Loucy (cell line): ENCODE measurements around the gene SPATA2L.
A peak's percentile ranks its signal among the peaks of the same experiment; 100 is the strongest.
"Not testable (repeated sequence)": the region's sequence is repeated elsewhere in the genome, so short reads cannot be mapped to it uniquely, and the experiment has no call there.

Experiments used
- H2AFZ ChIP-seq: fragments of 200-600 bp; sonication (generic); 2 replicates; pipeline ENCODE4 v1.6.0; 2016; ENCODE audit warnings: antibody characterized with exemption, mild to moderate bottlenecking, low read length, moderate library complexity
- H3F3A ChIP-seq: fragments of 200-600 bp; 2 replicates; pipeline ENCODE4 v1.6.0; 2016; ENCODE audit warnings: antibody characterized with exemption, low read depth, mild to moderate bottlenecking
- H3K27me3 ChIP-seq: fragments of 200-600 bp; sonication (generic); 2 replicates; pipeline ENCODE4 v1.6.1; 2014; ENCODE audit warnings: low read length, mild to moderate bottlenecking; ENCODE audit not compliant: insufficient read depth, poor library complexity, severe bottlenecking
- H3K36me3 ChIP-seq: fragments of 200-600 bp; sonication (generic); 2 replicates; pipeline ENCODE4 v1.6.1; 2016; ENCODE audit warnings: low read length; ENCODE audit not compliant: insufficient read depth
- H3K4me1 ChIP-seq: fragments of 200-600 bp; sonication (generic); 2 replicates; pipeline ENCODE4 v1.5.1; 2014; ENCODE audit warnings: low read length, mild to moderate bottlenecking; ENCODE audit not compliant: insufficient read depth, poor library complexity, severe bottlenecking
- H3K4me2 ChIP-seq: fragments of 200-600 bp; sonication (generic); 2 replicates; pipeline ENCODE4 v1.6.0; 2014; ENCODE audit warnings: antibody characterized with exemption, low read length, low read depth, mild to moderate bottlenecking; ENCODE audit not compliant: poor library complexity, severe bottlenecking
- H3K4me3 ChIP-seq: fragments of 200-600 bp; sonication (generic); 2 replicates; pipeline ENCODE4 v1.5.1; 2014; ENCODE audit warnings: low read length, mild to moderate bottlenecking, mixed read lengths; ENCODE audit not compliant: poor library complexity, severe bottlenecking
- H3K79me2 ChIP-seq: fragments of 200-600 bp; sonication (generic); 2 replicates; pipeline ENCODE4 v1.6.1; 2014; ENCODE audit warnings: low read length; ENCODE audit not compliant: insufficient read depth
- H3K9ac ChIP-seq: fragments of 200-600 bp; sonication (generic); 2 replicates; pipeline ENCODE4 v1.6.0; 2014; ENCODE audit warnings: mild to moderate bottlenecking, low read depth, low read length, moderate library complexity; ENCODE audit not compliant: poor library complexity, severe bottlenecking
- H3K9me2 ChIP-seq: fragments of 200-600 bp; sonication (generic); replicated peaks from 2 replicates; pipeline ENCODE4 v1.6.1; 2016; ENCODE audit warnings: low read depth, low read length, mixed read lengths
- H3K9me3 ChIP-seq: fragments of 200-600 bp; sonication (generic); 2 replicates; pipeline ENCODE4 v1.6.1; 2014; ENCODE audit warnings: mild to moderate bottlenecking, antibody characterized with exemption, low read length, low read depth; ENCODE audit not compliant: insufficient read depth
- H4K20me1 ChIP-seq: fragments of 200-600 bp; sonication (generic); 2 replicates; pipeline ENCODE4 v1.6.0; 2014; ENCODE audit warnings: antibody characterized with exemption, low read length, mild to moderate bottlenecking; ENCODE audit not compliant: insufficient read depth, poor library complexity, severe bottlenecking
- EZH2phosphoT487 ChIP-seq: fragments of 200-600 bp; IDR thresholded peaks from 2 replicates; pipeline ENCODE4 v1.6.1; 2018; ENCODE audit warnings: antibody characterized with exemption, mild to moderate bottlenecking, moderate library complexity, borderline replicate concordance
- TF ChIP-seq, protein P1 (sequence below): fragments of 200-600 bp; sonication (generic); conservative IDR thresholded peaks from 2 replicates; pipeline ENCODE4 v1.5.1; 2014; ENCODE audit warnings: mild to moderate bottlenecking, antibody characterized with exemption, low read length

Gene SPATA2L

DNA sequence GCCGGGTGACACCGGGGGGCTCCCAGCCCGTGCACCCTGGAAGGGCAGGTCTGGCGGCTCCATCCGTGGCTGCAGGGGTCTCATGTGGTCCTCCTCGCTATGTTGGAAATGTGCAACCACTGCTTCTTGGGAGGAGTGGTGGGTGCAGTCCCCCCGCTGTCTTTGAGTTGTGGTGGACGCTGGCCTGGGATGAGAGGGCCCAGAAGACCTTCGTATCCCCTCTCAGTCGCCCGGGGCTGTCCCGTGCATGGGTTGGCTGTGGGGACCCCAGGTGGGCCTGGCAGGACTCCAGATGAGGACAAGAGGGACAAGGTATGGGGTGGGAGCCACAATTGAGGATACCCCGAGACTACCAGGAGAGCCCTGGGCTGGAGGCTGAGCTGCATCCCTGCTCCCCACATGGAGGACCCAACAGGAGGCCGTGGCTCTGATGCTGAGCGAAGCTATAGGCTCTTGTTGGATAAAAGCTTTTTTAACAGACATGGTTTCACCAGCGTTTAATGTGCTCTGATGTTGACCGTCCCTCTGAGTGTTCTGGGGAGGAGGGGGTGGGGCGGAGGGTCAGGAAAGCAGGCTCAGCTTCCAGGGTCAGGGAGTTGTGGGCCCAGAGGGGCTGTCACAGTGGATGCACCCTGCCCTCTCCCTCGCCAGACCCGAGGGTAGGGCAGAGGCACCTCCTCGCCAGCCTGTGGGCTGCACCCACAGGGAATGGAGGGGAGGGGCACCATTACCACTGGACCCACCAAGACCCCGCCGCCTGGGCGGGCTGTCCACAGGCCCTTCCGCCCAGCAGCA, 5.4 kb downstream of the SPATA2L start:
- Histone ChIP-seq H3K9ac (no peak overlapping the region), H3K4me1 (peaks cover 14% of the 10 kb centered on the region), H2AFZ (no peak overlapping the region), H3K9me2 (no peaks in the 10 kb centered on the region), H3K4me3 (no peak overlapping the region), H3K9me3 (no peaks in the 10 kb centered on the region), H3K79me2 (no peaks in the 10 kb centered on the region), H4K20me1 (no peaks in the 10 kb centered on the region), H3F3A (no peaks in the 10 kb centered on the region), H3K4me2 (peak overlapping the region; percentile 40), H3K27me3 (no peaks in the 10 kb centered on the region), H3K36me3 (no peaks in the 10 kb centered on the region)
- no peak for TF ChIP-seq EZH2phosphoT487
- TF ChIP-seq, protein P1, sequence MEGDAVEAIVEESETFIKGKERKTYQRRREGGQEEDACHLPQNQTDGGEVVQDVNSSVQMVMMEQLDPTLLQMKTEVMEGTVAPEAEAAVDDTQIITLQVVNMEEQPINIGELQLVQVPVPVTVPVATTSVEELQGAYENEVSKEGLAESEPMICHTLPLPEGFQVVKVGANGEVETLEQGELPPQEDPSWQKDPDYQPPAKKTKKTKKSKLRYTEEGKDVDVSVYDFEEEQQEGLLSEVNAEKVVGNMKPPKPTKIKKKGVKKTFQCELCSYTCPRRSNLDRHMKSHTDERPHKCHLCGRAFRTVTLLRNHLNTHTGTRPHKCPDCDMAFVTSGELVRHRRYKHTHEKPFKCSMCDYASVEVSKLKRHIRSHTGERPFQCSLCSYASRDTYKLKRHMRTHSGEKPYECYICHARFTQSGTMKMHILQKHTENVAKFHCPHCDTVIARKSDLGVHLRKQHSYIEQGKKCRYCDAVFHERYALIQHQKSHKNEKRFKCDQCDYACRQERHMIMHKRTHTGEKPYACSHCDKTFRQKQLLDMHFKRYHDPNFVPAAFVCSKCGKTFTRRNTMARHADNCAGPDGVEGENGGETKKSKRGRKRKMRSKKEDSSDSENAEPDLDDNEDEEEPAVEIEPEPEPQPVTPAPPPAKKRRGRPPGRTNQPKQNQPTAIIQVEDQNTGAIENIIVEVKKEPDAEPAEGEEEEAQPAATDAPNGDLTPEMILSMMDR = no peak

DNA sequence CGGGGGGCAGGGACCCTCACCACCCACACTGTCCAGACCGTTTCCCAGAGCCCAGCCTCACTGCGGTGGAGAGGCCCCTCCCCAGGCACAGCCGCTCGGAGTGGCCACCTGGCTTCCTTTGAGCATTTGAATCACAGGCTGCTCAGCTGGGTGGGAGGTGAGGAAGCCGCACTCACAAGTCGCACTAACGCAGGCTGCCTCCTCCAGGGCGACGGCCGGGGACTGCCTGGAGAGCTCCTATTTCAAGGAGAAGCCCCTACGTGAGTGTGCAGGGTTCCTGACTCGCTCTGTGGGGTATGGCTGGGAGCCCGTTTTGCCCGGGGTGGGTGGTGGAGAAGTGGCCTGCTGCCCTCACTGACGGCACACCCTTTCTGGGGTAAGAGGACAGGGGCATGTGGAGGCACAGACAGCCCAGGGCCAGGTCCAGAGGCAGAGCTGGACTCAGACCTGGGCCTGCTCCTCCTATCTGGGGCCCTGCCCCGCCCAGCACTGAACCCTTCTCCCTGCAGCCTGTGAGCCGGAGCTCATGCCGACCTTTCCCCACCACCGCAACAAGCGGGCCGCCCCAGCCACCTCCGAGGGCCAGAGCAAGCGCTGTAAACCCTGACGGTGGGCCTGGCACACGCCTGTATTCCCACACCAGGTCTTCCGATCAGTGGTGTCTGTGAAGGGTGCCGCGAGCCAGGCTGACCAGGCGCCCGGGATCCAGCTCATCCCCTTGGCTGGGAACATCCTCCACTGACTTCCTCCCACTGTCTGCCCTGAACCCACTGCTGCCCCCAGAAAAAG, 6.2 kb downstream of the SPATA2L start:
- Histone ChIP-seq H4K20me1 (no peaks in the 10 kb centered on the region), H2AFZ (no peak overlapping the region), H3K4me3 (no peak overlapping the region), H3K36me3 (no peaks in the 10 kb centered on the region), H3K4me1 (peaks cover 14% of the 10 kb centered on the region), H3K9me2 (no peaks in the 10 kb centered on the region), H3K4me2 (peak overlapping the region; percentile 40), H3K9me3 (no peaks in the 10 kb centered on the region), H3F3A (no peaks in the 10 kb centered on the region), H3K27me3 (no peaks in the 10 kb centered on the region), H3K9ac (no peak overlapping the region), H3K79me2 (no peaks in the 10 kb centered on the region)
- no peak for TF ChIP-seq EZH2phosphoT487
- TF ChIP-seq, protein P1 = no peak

DNA sequence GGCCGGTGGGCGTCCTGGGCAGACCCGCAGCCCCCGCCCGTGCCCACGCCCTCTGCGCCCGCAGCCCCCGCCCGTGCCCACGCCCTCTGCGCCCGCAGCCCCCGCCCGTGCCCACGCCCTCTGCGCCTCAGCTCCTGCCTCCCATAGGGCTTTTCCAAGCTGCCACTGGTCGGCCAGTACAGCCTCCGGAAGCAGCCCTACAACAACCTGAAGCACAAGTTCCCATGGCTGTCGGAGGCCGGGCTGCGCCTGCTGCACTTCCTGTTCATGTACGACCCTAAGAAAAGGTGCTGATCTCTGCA, 6.8 kb downstream of the SPATA2L start:
- not testable (repeated sequence) for H3K79me2 ChIP-seq, H3K9me3 ChIP-seq, H2AFZ ChIP-seq, H3K4me3 ChIP-seq, H3K9ac ChIP-seq, H3K27me3 ChIP-seq, H4K20me1 ChIP-seq, H3K4me2 ChIP-seq, H3K9me2 ChIP-seq, H3F3A ChIP-seq, H3K36me3 ChIP-seq
- peaks cover 14% of the 10 kb centered on the region for H3K4me1 ChIP-seq
